HepG2 (cell line): ENCODE data around the gene NIP7. TPM values are rescaled to one million over a fixed set of nuclear protein-coding genes. Genes with fewer than 3 reads are reported as not detected.

ENCODE experiments used
- ATAC-seq: fragments of 200-7000 bp; cut with Tn5 transposase; 3 replicates; pipeline ENCODE4 v1.9.1; 2020; ENCODE audit warnings: mild to moderate bottlenecking, moderate library complexity
- BruUV-seq: library from RNA; stranded (reverse); fragments of 400-500 nt; replicated peaks from 2 replicates; lab custom pipeline; 2021; lab: Mats Ljungman, UMichigan
- CTCF ChIA-PET: fragments of 300-600 bp; formaldehyde crosslinking; extraction: SDS; loops from one replicate; lab custom pipeline; 2021; ENCODE audit warnings: low total read pairs, inconsistent platforms, low intra/inter-chr PET ratio; lab: Yijun Ruan, JAX
- POLR2A ChIA-PET: fragments of 350-600 bp; sonication (Branson Sonifier 250); formaldehyde crosslinking; loops from one replicate; lab custom pipeline; 2020; ENCODE audit warnings: antibody characterized with exemption, inconsistent platforms; lab: Yijun Ruan, JAX
- DNase-seq: peaks from one replicate; pipeline ENCODE4 v3.0.0-alpha.2; 2015; ENCODE audit warnings: low spot score
- FAIRE-seq: peaks from 3 replicates; lab custom pipeline; 2011; peaks lifted over from hg19 to GRCh38; lab: Jason Lieb, UNC
- H2AFZ ChIP-seq: one replicate; pipeline ENCODE4 v1.6.1; 2011; ENCODE audit warnings: low read length, inconsistent platforms
- H3K27ac ChIP-seq: fragments of 300-600 bp; 3 replicates; pipeline ENCODE4 v1.8.0; 2011; ENCODE audit warnings: mixed run types, mild to moderate bottlenecking, mixed read lengths, low read length, inconsistent platforms; ENCODE audit not compliant: insufficient read depth; ENCODE audit errors: extremely low read length
- H3K27me3 ChIP-seq, 2 experiments: fragments of 200-600 bp in 1 of 2; 2 replicates in 1 of 2; 3 replicates in 1 of 2; pipeline versions ENCODE4 v1.6.0 to v1.8.0; 2011; ENCODE audit warnings: low read length in 2 of 2, mild to moderate bottlenecking in 2 of 2, moderate library complexity in 2 of 2, inconsistent platforms in 1 of 2; ENCODE audit not compliant: insufficient read depth in 2 of 2, control insufficient read depth in 1 of 2
- H3K36me3 ChIP-seq, 2 experiments: fragments of 200-600 bp in 1 of 2; replicated peaks in 1 of 2; 2 replicates in 1 of 2; 3 replicates in 1 of 2; pipeline versions ENCODE4 v1.5.1 to v1.8.0; 2011; ENCODE audit warnings: low read length in 2 of 2, inconsistent platforms in 1 of 2; ENCODE audit not compliant: insufficient read depth in 2 of 2, control insufficient read depth in 1 of 2
- H3K4me1 ChIP-seq: 2 replicates; pipeline ENCODE4 v1.5.1; 2012; ENCODE audit warnings: low read length, inconsistent platforms; ENCODE audit not compliant: insufficient read depth
- H3K4me2 ChIP-seq: 2 replicates; pipeline ENCODE4 v1.6.0; 2011; ENCODE audit warnings: low read depth, low read length, inconsistent platforms
- H3K4me3 ChIP-seq, 3 experiments: fragments of 200-600 bp in 1 of 3; sonication (generic), shearing (Covaris generic) in 1 of 3; replicated peaks in 1 of 3; 2 replicates each; pipeline ENCODE4 v1.5.1; 2011 to 2016; ENCODE audit warnings: low read length in 3 of 3, inconsistent platforms in 2 of 3, low read depth in 2 of 3, mild to moderate bottlenecking in 2 of 3, control low read depth in 1 of 3, mixed read lengths in 1 of 3; ENCODE audit not compliant: insufficient read depth in 1 of 3
- H3K79me2 ChIP-seq: one replicate; pipeline ENCODE4 v1.6.1; 2011; ENCODE audit warnings: low read length, inconsistent platforms; ENCODE audit not compliant: insufficient read depth
- H3K9ac ChIP-seq: 2 replicates; pipeline ENCODE4 v1.6.0; 2011; ENCODE audit warnings: mild to moderate bottlenecking, low read depth, low read length, inconsistent platforms; ENCODE audit not compliant: insufficient read depth
- H3K9me3 ChIP-seq: 2 replicates; pipeline ENCODE4 v1.5.1; 2012; ENCODE audit warnings: mild to moderate bottlenecking, low read length
- H4K20me1 ChIP-seq: 2 replicates; pipeline ENCODE4 v1.6.0; 2011; ENCODE audit warnings: inconsistent platforms, mild to moderate bottlenecking, low read length, moderate library complexity; ENCODE audit not compliant: insufficient read depth
- AGO2 ChIP-seq: fragments of 200-400 bp; formaldehyde crosslinking; optimal IDR thresholded peaks from 2 replicates; pipeline ENCODE3; 2017; ENCODE audit warnings: mild to moderate bottlenecking, low read depth, low read length, moderate library complexity
- CEBPB ChIP-seq: IDR thresholded peaks from 2 replicates; pipeline ENCODE4 v1.6.1; 2011; ENCODE audit warnings: low read depth, low read length, improper control_type of control experiment, borderline replicate concordance
- DNMT3B ChIP-seq: conservative IDR thresholded peaks from 2 replicates; pipeline ENCODE4 v1.6.1; 2016; ENCODE audit warnings: missing biosample characterization, control low read depth
- FOSL1 ChIP-seq: sonication (generic); formaldehyde crosslinking; IDR thresholded peaks from 2 replicates; pipeline ENCODE4 v1.9.0; 2021; ENCODE audit warnings: missing genetic modification reagents, borderline replicate concordance
- FOXJ3 ChIP-seq: sonication (generic); formaldehyde crosslinking; IDR thresholded peaks from 2 replicates; pipeline ENCODE4 v1.4.0; 2020; ENCODE audit warnings: missing genetic modification reagents, mild to moderate bottlenecking, borderline replicate concordance
- NCOA1 ChIP-seq: sonication (generic); formaldehyde crosslinking; IDR thresholded peaks from 2 replicates; pipeline ENCODE4 v1.9.0; 2021; ENCODE audit warnings: missing genetic modification reagents
- NR2F6 ChIP-seq, 2 experiments: IDR thresholded peaks; 2 replicates each; pipeline ENCODE4 v1.6.1; 2016; ENCODE audit warnings: antibody characterized with exemption in 1 of 2, mild to moderate bottlenecking in 1 of 2
- POLR2A ChIP-seq, 2 experiments: IDR thresholded peaks; 2 replicates each; pipeline ENCODE4 v1.6.1; 2011; ENCODE audit warnings: low read depth in 2 of 2, low read length in 2 of 2, mild to moderate bottlenecking in 1 of 2, moderate library complexity in 1 of 2; ENCODE audit not compliant: insufficient read depth in 1 of 2
- RBFOX2 ChIP-seq: fragments of 200-400 bp; formaldehyde crosslinking; IDR thresholded peaks from 2 replicates; pipeline ENCODE4 v1.6.1; 2017; ENCODE audit warnings: low read depth, mild to moderate bottlenecking, low read length
- TAF1 ChIP-seq: sonication (generic); formaldehyde crosslinking; IDR thresholded peaks from 2 replicates; pipeline ENCODE4 v1.4.0; 2020; ENCODE audit warnings: missing genetic modification reagents
- TBL1XR1 ChIP-seq: fragments of 150-350 bp; IDR thresholded peaks from 2 replicates; pipeline ENCODE4 v1.6.1; 2014; ENCODE audit warnings: borderline replicate concordance, low read length; ENCODE audit not compliant: partially characterized antibody
- ZBTB38 ChIP-seq: sonication (generic); formaldehyde crosslinking; IDR thresholded peaks from 2 replicates; pipeline ENCODE4 v1.5.1; 2020; ENCODE audit warnings: mild to moderate bottlenecking, missing genetic modification reagents
- ZBTB8A ChIP-seq: sonication (generic); formaldehyde crosslinking; IDR thresholded peaks from 2 replicates; pipeline ENCODE4 v1.4.0; 2020; ENCODE audit warnings: mild to moderate bottlenecking, low read depth, missing genetic modification reagents, borderline replicate concordance
- ZC3H13 ChIP-seq: sonication (generic); formaldehyde crosslinking; IDR thresholded peaks from 2 replicates; pipeline ENCODE4 v1.8.1; 2023; ENCODE audit warnings: mild to moderate bottlenecking, missing genetic modification reagents, moderate library complexity
- ZFP37 ChIP-seq: sonication (generic); formaldehyde crosslinking; IDR thresholded peaks from 2 replicates; pipeline ENCODE4 v1.4.0; 2020; ENCODE audit warnings: missing genetic modification reagents, borderline replicate concordance
- ZFX ChIP-seq: sonication (generic); formaldehyde crosslinking; IDR thresholded peaks from 2 replicates; pipeline ENCODE4 v1.4.0; 2020; ENCODE audit warnings: mild to moderate bottlenecking, low read depth, missing genetic modification reagents, moderate library complexity
- ZNF75D ChIP-seq: sonication (generic); formaldehyde crosslinking; IDR thresholded peaks from 2 replicates; pipeline ENCODE4 v1.8.1; 2023; ENCODE audit warnings: missing genetic modification reagents, mild to moderate bottlenecking, borderline replicate concordance
- WGBS: methylation state at CpG from one replicate; pipeline ENCODE4 v1.1.6; 2017; ENCODE audit warnings: low lambda C conversion rate; 5-methylcytosine and 5-hydroxymethylcytosine counted together
- in situ Hi-C: cut with HindIII; loops from 2 replicates; pipeline ENCODE4 v1.10.0; 2017; ENCODE audit warnings: low pct_unique_long_range_greater_than_20kb; ENCODE audit not compliant: extremely low pct_ligation_motif_present
- intact Hi-C: fragments of 100-400 bp; cut with micrococcal nuclease; formaldehyde crosslinking; loops from one replicate; pipeline ENCODE4 v1.10.0; 2022; ENCODE audit not compliant: unreplicated experiment
- polyA plus RNA-seq, 8 experiments: library from polyadenylated mRNA; depleted of rRNA in 3 of 8; stranded (reverse) in 7 of 8; unstranded in 1 of 8; fragments of >200 nt; fragmentation: Illumina TruSeq in 4 of 8; extraction: Trizol in 4 of 8; gene quantifications; 2 replicates each; pipeline versions ENCODE4 v1.2.1 to v1.2.3, GENCODE V29; 2011 to 2016; ENCODE audit warnings: low read depth in 4 of 8, missing spikeins in 1 of 8, mixed read lengths in 1 of 8; ENCODE audit not compliant: insufficient read depth in 1 of 8
- total RNA-seq, 5 experiments: library from RNA; depleted of rRNA; stranded (reverse); fragments of >200 nt; fragmentation: Illumina TruSeq; extraction: Trizol; gene quantifications; 2 replicates each; pipeline ENCODE4 v1.2.3, GENCODE V29; 2016; ENCODE audit warnings: low read depth in 1 of 5
- TF ChIP-seq, protein P1 (sequence below): sonication (generic); formaldehyde crosslinking; IDR thresholded peaks from 2 replicates; pipeline ENCODE4 v1.4.0; 2020; ENCODE audit warnings: missing genetic modification reagents
- TF ChIP-seq, protein P2 (sequence below): sonication (generic); formaldehyde crosslinking; IDR thresholded peaks from 2 replicates; pipeline ENCODE4 v1.8.0; 2022; ENCODE audit warnings: missing genetic modification reagents, low read depth, mild to moderate bottlenecking, borderline replicate concordance
- TF ChIP-seq, protein P3 (sequence below): sonication (generic); formaldehyde crosslinking; conservative IDR thresholded peaks from 2 replicates; pipeline ENCODE4 v1.8.1; 2023; ENCODE audit warnings: missing genetic modification reagents

NIP7 gene
- total and polyA plus RNA-seq, 2 of the 13 experiments (the other 11 are each of a cell fraction or from before 2014, with no cell fraction given), result 15.3 to 114 TPM

DNA sequence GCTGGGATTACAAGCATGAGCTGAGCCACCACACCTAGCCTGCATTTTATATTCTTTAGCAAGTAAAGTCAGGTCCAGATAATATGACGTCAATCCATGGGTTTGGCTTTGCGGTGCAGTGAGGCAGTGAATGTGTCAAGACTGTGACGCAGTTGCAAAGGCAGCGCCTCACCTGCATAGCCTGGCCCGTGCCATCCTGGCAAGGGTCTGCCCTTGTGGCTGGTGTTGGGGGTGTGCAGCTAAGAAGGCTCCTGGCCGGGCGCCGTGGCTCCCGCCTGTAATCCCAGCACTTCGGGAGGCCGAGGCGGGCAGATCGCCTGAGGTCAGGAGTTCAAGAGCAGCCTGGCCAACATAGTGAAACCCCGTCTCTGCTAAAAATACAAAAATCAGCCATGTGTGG, 16.2 kb upstream of the NIP7 start (continued):
- TF ChIP-seq POLR2A (IDR thresholded peaks at IDR 0.05; ENCODE audit: insufficient read depth in 1 of 2, low read depth in 2 of 2, low read length in 2 of 2) (peak in 1 of 2 experiments; percentile 42; a peak in 1 of 4 replicates), DNMT3B (CRISPR knock-in tag) (no peak)

DNA sequence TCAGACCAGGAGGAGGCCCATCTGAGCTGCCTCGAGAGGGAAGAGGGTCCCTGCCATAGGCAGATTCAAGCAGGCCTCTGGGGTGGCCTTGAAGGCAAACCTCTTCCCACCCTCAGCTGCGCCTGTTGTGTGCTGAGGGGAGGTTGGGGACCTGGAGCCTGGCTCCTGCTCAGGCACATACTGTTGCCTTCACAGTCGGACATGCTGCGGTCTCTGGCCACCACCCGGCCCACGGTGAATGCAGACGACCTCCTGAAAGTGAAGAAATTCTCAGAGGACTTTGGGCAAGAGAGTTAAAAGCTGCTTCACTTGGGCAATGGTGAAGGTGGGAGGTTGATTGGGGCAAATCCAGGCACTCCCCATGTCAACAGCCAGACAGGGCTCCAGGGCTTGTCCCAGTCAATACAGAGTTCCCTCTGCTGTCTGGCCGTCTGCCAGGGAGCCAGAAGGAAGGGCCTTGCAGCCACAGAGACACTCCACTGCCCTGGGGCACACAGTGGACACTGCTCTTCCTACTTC, 15.5 kb upstream of the NIP7 start:
- WGBS, result 88% methylated on average over 8 of the region's 8 CpGs
- ATAC-seq (peak; percentile 11), DNase-seq (no peak), FAIRE-seq (no peak)
- intact Hi-C loops, result no loop called here
- Histone ChIP-seq H3K4me1 (peaks cover 52% of the 10 kb centered on the region), H3K9me3 (no peaks in the 10 kb centered on the region), H3K27ac (no peak overlapping the region), H4K20me1 (peaks cover 30% of the 10 kb centered on the region), H2AFZ (no peak overlapping the region), H3K27me3 (no peaks in the 10 kb centered on the region), H3K36me3 (peaks cover 41 to 68% of the 10 kb centered on the region in 2 experiments), H3K9ac (no peak overlapping the region), H3K4me3 (no peak overlapping the region), H3K4me2 (no peak overlapping the region), H3K79me2 (peaks cover 49% of the 10 kb centered on the region)
- ChIA-PET CTCF (no interaction called here), POLR2A (interaction anchor here (0.6 to 2.3 kb wide), 2 partner anchors 12 to 15 kb away, joined by 5 read pairs; partner anchors contain the start of genes COG8, NIP7 and VPS4A)
- no TSS peak for BruUV-seq
- in situ Hi-C loops, result no loop called here
- TF ChIP-seq TAF1 (0 out of 2 replicates have a peak, but pooled peaks have one; percentile 15), FOSL1 (CRISPR knock-in tag) (no peak), NR2F6 (IDR thresholded peaks at IDR 0.05) (no peak), NR2F6 (CRISPR knock-in tag; IDR thresholded peaks at IDR 0.05) (no peak), ZFX (CRISPR knock-in tag) (0 out of 2 replicates have a peak, but pooled peaks have one; percentile 8), FOXJ3 (CRISPR knock-in tag) (no peak), TBL1XR1 (no peak), ZBTB8A (no peak), RBFOX2 (peak; percentile 46; the same call in 1 of the 2 replicates), ZBTB38 (CRISPR knock-in tag) (no peak), ZFP37 (CRISPR knock-in tag) (no peak), CEBPB (0 out of 2 replicates have a peak, but pooled peaks have one; percentile 16), AGO2 (peak; percentile 88), ZC3H13 (CRISPR knock-in tag) (0 out of 2 replicates have a peak, but pooled peaks have one; percentile 35), ZNF75D (CRISPR knock-in tag) (no peak), NCOA1 (CRISPR knock-in tag) (no peak)
- TF ChIP-seq, protein P1, sequence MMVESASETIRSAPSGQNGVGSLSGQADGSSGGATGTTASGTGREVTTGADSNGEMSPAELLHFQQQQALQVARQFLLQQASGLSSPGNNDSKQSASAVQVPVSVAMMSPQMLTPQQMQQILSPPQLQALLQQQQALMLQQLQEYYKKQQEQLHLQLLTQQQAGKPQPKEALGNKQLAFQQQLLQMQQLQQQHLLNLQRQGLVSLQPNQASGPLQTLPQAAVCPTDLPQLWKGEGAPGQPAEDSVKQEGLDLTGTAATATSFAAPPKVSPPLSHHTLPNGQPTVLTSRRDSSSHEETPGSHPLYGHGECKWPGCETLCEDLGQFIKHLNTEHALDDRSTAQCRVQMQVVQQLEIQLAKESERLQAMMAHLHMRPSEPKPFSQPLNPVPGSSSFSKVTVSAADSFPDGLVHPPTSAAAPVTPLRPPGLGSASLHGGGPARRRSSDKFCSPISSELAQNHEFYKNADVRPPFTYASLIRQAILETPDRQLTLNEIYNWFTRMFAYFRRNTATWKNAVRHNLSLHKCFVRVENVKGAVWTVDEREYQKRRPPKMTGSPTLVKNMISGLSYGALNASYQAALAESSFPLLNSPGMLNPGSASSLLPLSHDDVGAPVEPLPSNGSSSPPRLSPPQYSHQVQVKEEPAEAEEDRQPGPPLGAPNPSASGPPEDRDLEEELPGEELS, result no peak
- TF ChIP-seq, protein P2, sequence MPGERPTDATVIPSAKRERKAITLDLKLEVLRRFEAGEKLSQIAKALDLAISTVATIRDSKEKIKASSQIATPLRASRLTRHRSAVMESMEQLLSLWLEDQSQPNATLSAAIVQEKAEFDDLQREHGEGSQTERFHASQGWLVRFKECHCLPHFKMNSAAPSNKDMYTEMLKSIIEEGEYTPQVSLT (CRISPR knock-in tag), result no peak
- TF ChIP-seq, protein P3, sequence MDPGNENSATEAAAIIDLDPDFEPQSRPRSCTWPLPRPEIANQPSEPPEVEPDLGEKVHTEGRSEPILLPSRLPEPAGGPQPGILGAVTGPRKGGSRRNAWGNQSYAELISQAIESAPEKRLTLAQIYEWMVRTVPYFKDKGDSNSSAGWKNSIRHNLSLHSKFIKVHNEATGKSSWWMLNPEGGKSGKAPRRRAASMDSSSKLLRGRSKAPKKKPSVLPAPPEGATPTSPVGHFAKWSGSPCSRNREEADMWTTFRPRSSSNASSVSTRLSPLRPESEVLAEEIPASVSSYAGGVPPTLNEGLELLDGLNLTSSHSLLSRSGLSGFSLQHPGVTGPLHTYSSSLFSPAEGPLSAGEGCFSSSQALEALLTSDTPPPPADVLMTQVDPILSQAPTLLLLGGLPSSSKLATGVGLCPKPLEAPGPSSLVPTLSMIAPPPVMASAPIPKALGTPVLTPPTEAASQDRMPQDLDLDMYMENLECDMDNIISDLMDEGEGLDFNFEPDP (CRISPR knock-in tag), result 0 out of 2 replicates have a peak, but pooled peaks have one; percentile 87
